Heart left ventricle (tissue), 16 donors: ENCODE results near the gene AZIN2. TPM values are rescaled to one million over a fixed set of nuclear protein-coding genes. Genes with fewer than 3 reads are reported as not detected.
"Not testable (repeated sequence)": the region's sequence is repeated elsewhere in the genome, so short reads cannot be mapped to it uniquely, and the experiment has no call there.

Experiments
- ATAC-seq, 4 donors: fragments of 200-7000 bp; cut with Tn5 transposase; one replicate each; pipeline ENCODE4 v1.9.1; 2020 to 2022; ENCODE audit warnings: moderate library complexity in 4 of 4, mild to moderate bottlenecking in 3 of 4, moderate number of reproducible peaks in 1 of 4
- DNase-seq, 5 donors: peaks; one replicate each; pipeline ENCODE4 v3.0.0-alpha.2; 2020
- H3K27ac ChIP-seq, 12 donors: fragments of 200-600 bp; sonication (generic) in 4 of 12; one replicate each; pipeline versions ENCODE4 v1.5.0 to v1.8.0; 2016 to 2022; ENCODE audit warnings: mild to moderate bottlenecking in 2 of 12
- H3K27me3 ChIP-seq, 9 donors: fragments of 200-600 bp; sonication (generic) in 2 of 9; one replicate each; pipeline versions ENCODE4 v1.5.1 to v1.8.0; 2016 to 2022; ENCODE audit warnings: mild to moderate bottlenecking in 3 of 9
- H3K36me3 ChIP-seq, 9 donors: fragments of 200-600 bp; sonication (generic) in 2 of 9; one replicate each; pipeline versions ENCODE4 v1.5.0 to v1.8.0; 2018 to 2022; ENCODE audit warnings: mild to moderate bottlenecking in 2 of 9
- H3K4me1 ChIP-seq, 12 donors: fragments of 200-600 bp; sonication (generic) in 4 of 12; one replicate each; pipeline versions ENCODE4 v1.5.0 to v1.8.0; 2016 to 2022; ENCODE audit warnings: mild to moderate bottlenecking in 3 of 12
- H3K4me3 ChIP-seq, 12 donors: fragments of 200-600 bp; sonication (generic) in 4 of 12; one replicate each; pipeline versions ENCODE4 v1.5.0 to v1.8.0; 2017 to 2022; ENCODE audit warnings: mild to moderate bottlenecking in 9 of 12, moderate library complexity in 4 of 12
- H3K9me3 ChIP-seq, 12 donors: fragments of 200-600 bp; sonication (generic) in 4 of 12; one replicate each; pipeline versions ENCODE4 v1.5.0 to v1.8.0; 2016 to 2022; ENCODE audit warnings: mild to moderate bottlenecking in 1 of 12
- CTCF ChIP-seq, 12 donors: fragments of 200-600 bp; sonication (generic) in 4 of 12; IDR thresholded peaks; one replicate each; pipeline versions ENCODE4 v1.5.0 to v1.8.0; 2018 to 2022; ENCODE audit warnings: antibody characterized with exemption in 12 of 12, mild to moderate bottlenecking in 5 of 12
- POLR2A ChIP-seq, 2 donors: fragments of 450-650 bp; IDR thresholded peaks; one replicate each; pipeline ENCODE4 v1.6.1; 2017; ENCODE audit warnings: antibody characterized with exemption in 2 of 2, mild to moderate bottlenecking in 2 of 2, moderate library complexity in 2 of 2
- WGBS, 4 donors: extraction: QIAGEN DNeasy Blood & Tissue Kit in 2 of 4; methylation state at CpG; one replicate each; pipeline versions ENCODE4 v1.1.5 to v1.1.7; 2013 to 2018; 5-methylcytosine and 5-hydroxymethylcytosine counted together
- intact Hi-C, 10 donors: fragments of 100-400 bp; cut with DNase I; formaldehyde crosslinking; loops; one replicate each; pipeline versions ENCODE4 v1.11.1 to v1.14.2; 2022
- polyA plus RNA-seq, 2 donors: library from polyadenylated mRNA; stranded (reverse); fragments of 200-250 nt; gene quantifications; one replicate each; pipeline ENCODE4 v1.2.3, GENCODE V29; 2013
- total RNA-seq, 9 donors: library from RNA; depleted of rRNA in 2 of 9; stranded (reverse); fragments of >200 nt in 2 of 9; fragmentation: NEBNext Ultra II Directional in 3 of 9; extraction: Animal tissue kit (Norgen Biotek cat#: 25700) in 3 of 9; gene quantifications; one replicate each; pipeline versions ENCODE4 v1.1.0 to v1.2.4, GENCODE V29; 2016 to 2023
- donor health status: ischemic (EF 13 %, LVEDD 7.1; RV severe dilation, severe dysfunction).
- donor health status: healthy with polysubstance abuse.
- donor health status: DM: no; HTN: yes; CAD: no.
- donor health status: DM: no; HTN: no; CAD: no.
- donor health status: ischemic (EF 25% LVEDD 6.9; RV normal size, moderate dysfunction).
- donor health status: ischemic (EF 25% LVEDD 5.7; RV mildly dilated, moderate dysfunction).
- donor health status: healthy.
- donor health status: DM: yes; HTN: yes; CAD: no.
- donor health status: ischemic (EF 35%, LVEDD 5.7; RV mildly dilated, moderate dysfunction).
- donor health status: nonischemic (EF 11% LVEDD 7.7; RV severe dilation, severe dysfunction).
- donor health status: DM: yes; HTN: yes; CAD: no.
- donor health status: PGD.
- donor health status: ischemic (EF 29% LVEDD 5.4; RV normal size, mild dysfunction).
- donor health status: nonischemic (EF 23%, LVEDD 6.1; RV moderate dilation, normal function).

Gene AZIN2
- total and polyA plus RNA-seq, 11 donors, result 1.3 to 5.4 (median 3.1) TPM

- no peaks in the 10 kb centered on the region for H3K9me3 ChIP-seq
- intact Hi-C loops, result no loop called here
- no peaks in the 10 kb centered on the region for H3K36me3 ChIP-seq
- TF ChIP-seq POLR2A (IDR thresholded peaks at IDR 0.05) (no peak), CTCF (IDR thresholded peaks at IDR 0.05) (no peak)
- no peak overlapping the region for H3K4me3 ChIP-seq
- DNase-seq (no peak), ATAC-seq (no peak)
- 68 to 93% (median 90%) methylated on average over 1 of the region's 1 CpG for WGBS, 4 donors
- no peaks in the 10 kb centered on the region for H3K27me3 ChIP-seq
- H3K27ac ChIP-seq, result no peak overlapping the region
- peaks cover 0 to 13% (median 1%) of the 10 kb centered on the region in 12 donors for H3K4me1 ChIP-seq
These were observed 38.1 kb upstream of the AZIN2 start for GRCh38 chr1:33042831-33043230.

GRCh38 chr1:33043267-33044092, 37.5 kb upstream of the AZIN2 start:
- no peak for TF ChIP-seq POLR2A (IDR thresholded peaks at IDR 0.05)
- TF ChIP-seq CTCF (IDR thresholded peaks at IDR 0.05), result no peak
- ATAC-seq, result no peak
- Histone ChIP-seq H3K36me3 (no peaks in the 10 kb centered on the region), H3K4me3 (no peak overlapping the region), H3K27ac (no peak overlapping the region), H3K27me3 (no peaks in the 10 kb centered on the region), H3K4me1 (peaks cover 0 to 13% (median 1%) of the 10 kb centered on the region in 12 donors), H3K9me3 (no peaks in the 10 kb centered on the region)
- DNase-seq, result no peak
- intact Hi-C loops, result no loop called here
- 67 to 71% (median 69%) methylated on average over 8 of the region's 8 CpGs for WGBS, 4 donors

- Histone ChIP-seq H3K27me3 (no peaks in the 10 kb centered on the region), H3K9me3 (no peaks in the 10 kb centered on the region), H3K27ac (peak overlapping the region in 1 of 12 donors; percentile 20), H3K4me3 (no peak overlapping the region), H3K4me1 (peaks cover 0 to 19% (median 2%) of the 10 kb centered on the region in 12 donors), H3K36me3 (no peaks in the 10 kb centered on the region)
- no peak for TF ChIP-seq CTCF (IDR thresholded peaks at IDR 0.05)
- WGBS, 4 donors, result 29 to 58% (median 38%) methylated on average over 2 of the region's 2 CpGs
- ATAC-seq (peak in 1 of 4 donors; percentile 55), DNase-seq (no peak)
- intact Hi-C loops, result no loop called here
These were observed 35.7 kb upstream of the AZIN2 start for GRCh38 chr1:33045246-33045645.

- Histone ChIP-seq H3K27me3 (no peaks in the 10 kb centered on the region), H3K27ac (peak overlapping the region in 1 of 12 donors; percentile 20), H3K4me1 (peaks cover 0 to 25% (median 3%) of the 10 kb centered on the region in 12 donors), H3K36me3 (no peaks in the 10 kb centered on the region), H3K4me3 (no peak overlapping the region), H3K9me3 (no peaks in the 10 kb centered on the region)
- DNase-seq (no peak), ATAC-seq (peak in 1 of 4 donors; percentile 55)
- intact Hi-C loops, result no loop called here
- WGBS, 4 donors, result 53 to 66% (median 60%) methylated on average over 6 of the region's 6 CpGs
- TF ChIP-seq POLR2A (IDR thresholded peaks at IDR 0.05) (no peak), CTCF (IDR thresholded peaks at IDR 0.05) (no peak)
These were observed 35.1 kb upstream of the AZIN2 start for GRCh38 chr1:33045814-33046213.

- H3K36me3 ChIP-seq, H3K27me3 ChIP-seq, H3K9me3 ChIP-seq, ATAC-seq, DNase-seq, H3K4me3 ChIP-seq, intact Hi-C loops: not testable (repeated sequence)
- peak overlapping the region in 1 of 12 donors; percentile 20 for H3K27ac ChIP-seq
- WGBS, 4 donors, result 87 to 93% (median 90%) methylated on average over 4 of the region's 4 CpGs
- peaks cover 0 to 25% (median 3%) of the 10 kb centered on the region in 12 donors for H3K4me1 ChIP-seq
These were observed 34.7 kb upstream of the AZIN2 start for GRCh38 chr1:33046234-33046633.
